CD8-positive, alpha-beta memory T cell (primary cell): ENCODE measurements around the gene PNMA6A. TPM values are rescaled to one million over a fixed set of nuclear protein-coding genes. Genes with fewer than 3 reads are reported as not detected.
"Not testable (repeated sequence)": the region's sequence is repeated elsewhere in the genome, so short reads cannot be mapped to it uniquely, and the experiment has no call there.

ENCODE experiments used
- CTCF ChIA-PET: fragments of 350-600 bp; sonication (Branson Sonifier 250); formaldehyde crosslinking; loops from one replicate; lab custom pipeline; 2021; ENCODE audit warnings: antibody characterized with exemption; lab: Charles Lee
- POLR2A ChIA-PET: fragments of 350-600 bp; sonication (Branson Sonifier 250); formaldehyde crosslinking; loops from one replicate; lab custom pipeline; 2021; ENCODE audit warnings: antibody characterized with exemption; lab: Charles Lee
- DNase-seq, 5 donors: peaks; one replicate each; pipeline versions ENCODE4 v3.0.0 to v3.0.0-alpha.2; 2020 to 2022; ENCODE audit warnings: mixed read lengths in 1 of 5
- H3K27ac ChIP-seq: one replicate; pipeline ENCODE4 v1.7.0; 2013; ENCODE audit warnings: low read depth, mild to moderate bottlenecking, low read length, moderate library complexity
- H3K27me3 ChIP-seq: 2 replicates; pipeline ENCODE4 v1.7.0; 2013; ENCODE audit warnings: low read length, mild to moderate bottlenecking; ENCODE audit not compliant: insufficient read depth, poor library complexity, severe bottlenecking
- H3K36me3 ChIP-seq: 2 replicates; pipeline ENCODE4 v1.7.0; 2013; ENCODE audit warnings: mild to moderate bottlenecking, low read length, moderate library complexity; ENCODE audit not compliant: insufficient read depth
- H3K4me1 ChIP-seq: 2 replicates; pipeline ENCODE4 v1.7.0; 2013; ENCODE audit warnings: mild to moderate bottlenecking, low read length, moderate library complexity; ENCODE audit not compliant: insufficient read depth
- H3K4me3 ChIP-seq: 2 replicates; pipeline ENCODE4 v1.7.0; 2013; ENCODE audit warnings: mild to moderate bottlenecking, low read length
- H3K9me3 ChIP-seq: 2 replicates; pipeline ENCODE4 v1.7.0; 2013; ENCODE audit warnings: mild to moderate bottlenecking, low read length
- H3K27ac Mint-ChIP-seq, 8 donors: one replicate each; pipeline ENCODE4 v1.8.0; 2020 to 2021; ENCODE audit warnings: mixed read lengths in 8 of 8, mild to moderate bottlenecking in 6 of 8, inconsistent platforms in 3 of 8, moderate library complexity in 3 of 8
- H3K27me3 Mint-ChIP-seq, 2 donors: one replicate each; pipeline ENCODE4 v1.8.0; 2020 to 2021; ENCODE audit warnings: mixed read lengths in 2 of 2, mild to moderate bottlenecking in 1 of 2, moderate library complexity in 1 of 2
- H3K36me3 Mint-ChIP-seq, 3 donors: one replicate each; pipeline ENCODE4 v1.8.0; 2020 to 2021; ENCODE audit warnings: mixed read lengths in 3 of 3, inconsistent platforms in 1 of 3, mild to moderate bottlenecking in 1 of 3
- H3K4me1 Mint-ChIP-seq, 3 donors: one replicate each; pipeline ENCODE4 v1.8.0; 2020 to 2021; ENCODE audit warnings: mixed read lengths in 3 of 3, inconsistent platforms in 1 of 3, mild to moderate bottlenecking in 1 of 3
- H3K4me3 Mint-ChIP-seq, 7 donors: one replicate each; pipeline ENCODE4 v1.8.0; 2020 to 2021; ENCODE audit warnings: mixed read lengths in 7 of 7, mild to moderate bottlenecking in 6 of 7, moderate library complexity in 4 of 7, inconsistent platforms in 2 of 7
- H3K9me3 Mint-ChIP-seq, 5 donors: one replicate each; pipeline ENCODE4 v1.8.0; 2020 to 2022; ENCODE audit warnings: mixed read lengths in 5 of 5, mild to moderate bottlenecking in 3 of 5, moderate library complexity in 2 of 5, inconsistent platforms in 1 of 5
- polyA plus RNA-seq: library from polyadenylated mRNA; unstranded; fragments of 300-500 nt; fragmentation: Illumina TruSeq; gene quantifications from one replicate; pipeline ENCODE4 v1.2.3, GENCODE V29; 2021
- total RNA-seq, 2 experiments: library from RNA; stranded (reverse); gene quantifications; one replicate each; pipeline ENCODE4 v1.2.3, GENCODE V29; 2021

The PNMA6A gene
- total and polyA plus RNA-seq, 3 experiments from 2014 or later, result 0.29 to 1.8 (median 1.7) TPM

GRCh38 chrX:153064061-153064460, 8.2 kb upstream of the PNMA6A start:
- no peak overlapping the region for H3K27ac ChIP-seq
- ChIA-PET POLR2A (interaction anchor here (0.6 kb wide), 1 partner anchor 25 kb away, joined by 3 read pairs; no protein-coding TSS in a partner anchor), CTCF (no interaction called here)
- no peaks in the 10 kb centered on the region for H3K4me1 Mint-ChIP-seq
- no peak for DNase-seq
- H3K4me3 ChIP-seq, result no peak overlapping the region
- no peaks in the 10 kb centered on the region for H3K36me3 ChIP-seq
- H3K27me3 ChIP-seq, result no peaks in the 10 kb centered on the region
- no peaks in the 10 kb centered on the region for H3K9me3 ChIP-seq
- no peak overlapping the region for H3K4me3 Mint-ChIP-seq
- no peaks in the 10 kb centered on the region for H3K4me1 ChIP-seq
- H3K9me3 Mint-ChIP-seq, result no peaks in the 10 kb centered on the region
- H3K27ac Mint-ChIP-seq, result peak overlapping the region in 1 of 8 donors; percentile 64
- peaks cover 0 to 3% (median 1%) of the 10 kb centered on the region in 3 donors for H3K36me3 Mint-ChIP-seq
- H3K27me3 Mint-ChIP-seq, result peaks cover 0 to 2% of the 10 kb centered on the region in 2 donors

- no peaks in the 10 kb centered on the region for H3K27me3 Mint-ChIP-seq
- H3K27me3 ChIP-seq, result no peaks in the 10 kb centered on the region
- no peak overlapping the region for H3K4me3 ChIP-seq
- CTCF ChIA-PET, result no interaction called here
- H3K4me3 Mint-ChIP-seq, result no peak overlapping the region
- no peak overlapping the region for H3K27ac ChIP-seq
- no peaks in the 10 kb centered on the region for H3K36me3 ChIP-seq
- no peaks in the 10 kb centered on the region for H3K9me3 ChIP-seq
- POLR2A ChIA-PET, result no interaction called here
- peaks cover 0 to 3% (median 1%) of the 10 kb centered on the region in 3 donors for H3K36me3 Mint-ChIP-seq
- H3K27ac Mint-ChIP-seq, result no peak overlapping the region
- no peaks in the 10 kb centered on the region for H3K4me1 ChIP-seq
- DNase-seq, result no peak
- no peaks in the 10 kb centered on the region for H3K4me1 Mint-ChIP-seq
- no peaks in the 10 kb centered on the region for H3K9me3 Mint-ChIP-seq
Measured at GRCh38 chrX:153065389-153065788, 6.9 kb upstream of the PNMA6A start.

GRCh38 chrX:153066402-153066801, 5.9 kb upstream of the PNMA6A start:
- H3K4me1 ChIP-seq, H3K36me3 Mint-ChIP-seq, H3K27me3 Mint-ChIP-seq, H3K4me3 Mint-ChIP-seq, H3K9me3 Mint-ChIP-seq, H3K36me3 ChIP-seq, DNase-seq, POLR2A ChIA-PET, H3K9me3 ChIP-seq, CTCF ChIA-PET, H3K4me1 Mint-ChIP-seq, H3K27me3 ChIP-seq, H3K27ac Mint-ChIP-seq, H3K27ac ChIP-seq, H3K4me3 ChIP-seq: not testable (repeated sequence)

- not testable (repeated sequence) for H3K27me3 Mint-ChIP-seq, H3K27ac ChIP-seq
Measured at GRCh38 chrX:153073331-153073730, 1.1 kb downstream of the PNMA6A start.

GRCh38 chrX:153074262-153074899, 2.1 kb downstream of the PNMA6A start:
- Histone ChIP-seq H3K27me3 (no peaks in the 10 kb centered on the region), H3K4me1 (no peaks in the 10 kb centered on the region), H3K36me3 (no peaks in the 10 kb centered on the region), H3K27ac (no peak overlapping the region), H3K4me3 (no peak overlapping the region), H3K9me3 (no peaks in the 10 kb centered on the region)
- Mint-ChIP-seq H3K9me3 (no peaks in the 10 kb centered on the region), H3K27ac (no peak overlapping the region), H3K4me3 (peak overlapping the region in 2 of 7 donors; percentile 18 to 20), H3K4me1 (no peaks in the 10 kb centered on the region), H3K27me3 (peaks cover 3 to 6% of the 10 kb centered on the region in 2 donors), H3K36me3 (no peaks in the 10 kb centered on the region)
- DNase-seq, result no peak
- CTCF ChIA-PET, result no interaction called here
- POLR2A ChIA-PET, result no interaction called here

More at GRCh38 chrX:153073331-153073730, 1.1 kb downstream of the PNMA6A start:
- POLR2A ChIA-PET, H3K27ac Mint-ChIP-seq, H3K4me1 ChIP-seq, H3K4me3 ChIP-seq, H3K9me3 Mint-ChIP-seq, H3K36me3 Mint-ChIP-seq, H3K9me3 ChIP-seq, CTCF ChIA-PET, H3K4me3 Mint-ChIP-seq, H3K36me3 ChIP-seq, H3K4me1 Mint-ChIP-seq, DNase-seq, H3K27me3 ChIP-seq: not testable (repeated sequence)

GRCh38 chrX:153074935-153075334, 2.7 kb downstream of the PNMA6A start:
- H3K27ac Mint-ChIP-seq, result no peak overlapping the region
- Histone ChIP-seq H3K27ac (no peak overlapping the region), H3K27me3 (no peaks in the 10 kb centered on the region), H3K4me1 (no peaks in the 10 kb centered on the region), H3K4me3 (no peak overlapping the region), H3K9me3 (no peaks in the 10 kb centered on the region), H3K36me3 (no peaks in the 10 kb centered on the region)
- DNase-seq, result no peak
- peak overlapping the region in 2 of 7 donors; percentile 20 to 49 for H3K4me3 Mint-ChIP-seq
- peaks cover 3 to 6% of the 10 kb centered on the region in 2 donors for H3K27me3 Mint-ChIP-seq
- H3K36me3 Mint-ChIP-seq, result no peaks in the 10 kb centered on the region
- H3K9me3 Mint-ChIP-seq, result no peaks in the 10 kb centered on the region
- ChIA-PET POLR2A (no interaction called here), CTCF (no interaction called here)
- no peaks in the 10 kb centered on the region for H3K4me1 Mint-ChIP-seq

- no peaks in the 10 kb centered on the region for H3K36me3 Mint-ChIP-seq
- no peaks in the 10 kb centered on the region for H3K36me3 ChIP-seq
- H3K27ac ChIP-seq, result no peak overlapping the region
- H3K9me3 ChIP-seq, result no peaks in the 10 kb centered on the region
- no peaks in the 10 kb centered on the region for H3K27me3 ChIP-seq
- no peak overlapping the region for H3K4me3 Mint-ChIP-seq
- H3K4me3 ChIP-seq, result no peak overlapping the region
- H3K27me3 Mint-ChIP-seq, result peaks cover 3 to 6% of the 10 kb centered on the region in 2 donors
- ChIA-PET POLR2A (no interaction called here), CTCF (no interaction called here)
- H3K27ac Mint-ChIP-seq, result no peak overlapping the region
- H3K9me3 Mint-ChIP-seq, result no peaks in the 10 kb centered on the region
- DNase-seq, result no peak
- H3K4me1 Mint-ChIP-seq, result no peaks in the 10 kb centered on the region
- H3K4me1 ChIP-seq, result no peaks in the 10 kb centered on the region
Measured at GRCh38 chrX:153075366-153075765, 3.1 kb downstream of the PNMA6A start.

GRCh38 chrX:153077437-153078135, 5.3 kb downstream of the PNMA6A start:
- POLR2A ChIA-PET, result not testable (repeated sequence)

More at GRCh38 chrX:153077437-153078135, 5.3 kb downstream of the PNMA6A start:
- H3K4me1 ChIP-seq, DNase-seq, H3K36me3 Mint-ChIP-seq, H3K27ac Mint-ChIP-seq, H3K4me3 ChIP-seq, H3K9me3 Mint-ChIP-seq, H3K4me3 Mint-ChIP-seq, H3K4me1 Mint-ChIP-seq, H3K9me3 ChIP-seq, CTCF ChIA-PET, H3K36me3 ChIP-seq, H3K27ac ChIP-seq, H3K27me3 ChIP-seq, H3K27me3 Mint-ChIP-seq: not testable (repeated sequence)
